Neural progenitor cell (in vitro differentiated cells): ENCODE data around the gene UBA6. TPM values are rescaled to one million over a fixed set of nuclear protein-coding genes. Genes with fewer than 3 reads are reported as not detected.

Source experiments
- DNase-seq: peaks from one replicate; pipeline ENCODE4 v3.0.0-alpha.2; 2016; ENCODE audit warnings: low spot score
- H2AFZ ChIP-seq: fragments of 200-600 bp; sonication (generic); replicated peaks from 2 replicates; pipeline ENCODE4 v1.6.1; 2016; ENCODE audit warnings: antibody characterized with exemption
- H3F3A ChIP-seq: fragments of 200-600 bp; sonication (generic); 2 replicates; pipeline ENCODE4 v1.6.1; 2016; ENCODE audit warnings: antibody characterized with exemption, low read depth
- H3K27ac ChIP-seq: fragments of 200-600 bp; sonication (generic); 2 replicates; pipeline ENCODE4 v1.5.1; 2016; ENCODE audit warnings: mild to moderate bottlenecking
- H3K27me3 ChIP-seq: fragments of 200-600 bp; sonication (generic); 2 replicates; pipeline ENCODE4 v1.6.1; 2016; ENCODE audit warnings: mild to moderate bottlenecking, moderate library complexity
- H3K36me3 ChIP-seq: fragments of 200-600 bp; sonication (generic); 2 replicates; pipeline ENCODE4 v1.5.1; 2016
- H3K4me1 ChIP-seq: fragments of 200-600 bp; sonication (generic); 2 replicates; pipeline ENCODE4 v1.6.1; 2016; ENCODE audit warnings: mixed run types
- H3K4me2 ChIP-seq: fragments of 200-600 bp; sonication (generic); 2 replicates; pipeline ENCODE4 v1.6.1; 2016
- H3K4me3 ChIP-seq: fragments of 200-600 bp; sonication (generic); 2 replicates; pipeline ENCODE4 v1.5.1; 2016
- H3K79me2 ChIP-seq: fragments of 200-600 bp; sonication (generic); 2 replicates; pipeline ENCODE4 v1.6.1; 2016; ENCODE audit warnings: low read depth
- H3K9ac ChIP-seq: fragments of 200-600 bp; sonication (generic); 2 replicates; pipeline ENCODE4 v1.6.1; 2016
- H3K9me3 ChIP-seq: fragments of 200-600 bp; sonication (generic); 2 replicates; pipeline ENCODE4 v1.5.1; 2016; ENCODE audit warnings: low read depth
- H4K20me1 ChIP-seq: fragments of 200-600 bp; sonication (generic); 2 replicates; pipeline ENCODE4 v1.6.1; 2016; ENCODE audit warnings: low read depth
- H3K27ac Mint-ChIP-seq: 3 replicates; pipeline ENCODE4 v1.8.0; 2021; ENCODE audit warnings: mixed read lengths
- H3K27me3 Mint-ChIP-seq: 2 replicates; pipeline ENCODE4 v1.8.0; 2022; ENCODE audit warnings: low read depth, mild to moderate bottlenecking, inconsistent platforms, moderate library complexity, mixed read lengths; ENCODE audit not compliant: insufficient read depth
- H3K36me3 Mint-ChIP-seq: 3 replicates; pipeline ENCODE4 v1.8.0; 2021; ENCODE audit warnings: mixed read lengths
- H3K4me1 Mint-ChIP-seq: 3 replicates; pipeline ENCODE4 v1.8.0; 2021; ENCODE audit warnings: mixed read lengths
- H3K4me3 Mint-ChIP-seq: 3 replicates; pipeline ENCODE4 v1.8.0; 2021; ENCODE audit warnings: mild to moderate bottlenecking, moderate library complexity, mixed read lengths
- H3K9me3 Mint-ChIP-seq: 3 replicates; pipeline ENCODE4 v1.8.0; 2020; ENCODE audit warnings: mixed read lengths
- EZH2 ChIP-seq: fragments of 200-600 bp; sonication (generic); IDR thresholded peaks from 2 replicates; pipeline ENCODE4 v1.6.1; 2017; ENCODE audit warnings: antibody characterized with exemption, mild to moderate bottlenecking, moderate library complexity
- EZH2phosphoT487 ChIP-seq: fragments of 200-600 bp; sonication (generic); IDR thresholded peaks from 2 replicates; pipeline ENCODE4 v1.6.1; 2017; ENCODE audit warnings: antibody characterized with exemption
- total RNA-seq: library from RNA; depleted of rRNA; stranded (reverse); fragments of >200 nt; gene quantifications from 2 replicates; pipeline ENCODE4 v1.2.3, GENCODE V29; 2015; ENCODE audit warnings: low replicate concordance
- TF ChIP-seq, protein P1 (sequence below): fragments of 200-600 bp; sonication (generic); IDR thresholded peaks from 2 replicates; pipeline ENCODE4 v1.5.1; 2017; ENCODE audit warnings: antibody characterized with exemption, mild to moderate bottlenecking

The UBA6 gene
- total RNA-seq, 1 donor from 2014 or later = 162 TPM

DNA sequence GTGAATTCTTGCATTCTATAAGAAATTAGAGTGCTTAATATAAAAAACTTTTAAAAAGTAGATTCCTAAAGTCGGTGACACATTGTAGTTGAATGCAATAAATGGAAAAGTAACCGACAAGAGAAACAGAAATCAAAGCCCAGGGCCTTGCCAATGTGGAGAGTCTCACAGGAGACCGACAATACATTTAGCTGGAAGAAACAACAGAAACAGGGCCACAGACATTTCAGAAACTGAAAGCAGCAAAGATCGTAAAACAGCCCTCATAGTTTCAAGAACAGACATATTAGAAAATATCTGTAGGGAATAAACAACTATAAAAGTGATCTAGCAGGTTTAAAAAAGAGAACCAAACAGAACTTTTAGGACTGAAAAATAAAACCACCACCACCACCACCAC lies 92.9 kb downstream of the UBA6 start:
- Mint-ChIP-seq H3K9me3 (no peaks in the 10 kb centered on the region), H3K4me3 (no peak overlapping the region), H3K36me3 (peaks cover 9% of the 10 kb centered on the region), H3K27ac (no peak overlapping the region), H3K27me3 (peaks cover 2% of the 10 kb centered on the region), H3K4me1 (no peaks in the 10 kb centered on the region)
- H3K9me3 ChIP-seq = no peaks in the 10 kb centered on the region
- H3K9ac ChIP-seq = no peak overlapping the region
- H3K4me3 ChIP-seq = no peak overlapping the region
- H3K4me1 ChIP-seq = no peaks in the 10 kb centered on the region
- no peaks in the 10 kb centered on the region for H4K20me1 ChIP-seq
- H3K36me3 ChIP-seq = no peaks in the 10 kb centered on the region
- no peak overlapping the region for H2AFZ ChIP-seq
- H3K27me3 ChIP-seq = no peaks in the 10 kb centered on the region
- no peak overlapping the region for H3K4me2 ChIP-seq
- TF ChIP-seq EZH2 (no peak), EZH2phosphoT487 (no peak)
- TF ChIP-seq, protein P1, sequence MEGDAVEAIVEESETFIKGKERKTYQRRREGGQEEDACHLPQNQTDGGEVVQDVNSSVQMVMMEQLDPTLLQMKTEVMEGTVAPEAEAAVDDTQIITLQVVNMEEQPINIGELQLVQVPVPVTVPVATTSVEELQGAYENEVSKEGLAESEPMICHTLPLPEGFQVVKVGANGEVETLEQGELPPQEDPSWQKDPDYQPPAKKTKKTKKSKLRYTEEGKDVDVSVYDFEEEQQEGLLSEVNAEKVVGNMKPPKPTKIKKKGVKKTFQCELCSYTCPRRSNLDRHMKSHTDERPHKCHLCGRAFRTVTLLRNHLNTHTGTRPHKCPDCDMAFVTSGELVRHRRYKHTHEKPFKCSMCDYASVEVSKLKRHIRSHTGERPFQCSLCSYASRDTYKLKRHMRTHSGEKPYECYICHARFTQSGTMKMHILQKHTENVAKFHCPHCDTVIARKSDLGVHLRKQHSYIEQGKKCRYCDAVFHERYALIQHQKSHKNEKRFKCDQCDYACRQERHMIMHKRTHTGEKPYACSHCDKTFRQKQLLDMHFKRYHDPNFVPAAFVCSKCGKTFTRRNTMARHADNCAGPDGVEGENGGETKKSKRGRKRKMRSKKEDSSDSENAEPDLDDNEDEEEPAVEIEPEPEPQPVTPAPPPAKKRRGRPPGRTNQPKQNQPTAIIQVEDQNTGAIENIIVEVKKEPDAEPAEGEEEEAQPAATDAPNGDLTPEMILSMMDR = no peak
- no peaks in the 10 kb centered on the region for H3K79me2 ChIP-seq
- DNase-seq = no peak
- no peaks in the 10 kb centered on the region for H3F3A ChIP-seq
- H3K27ac ChIP-seq = no peak overlapping the region

DNA sequence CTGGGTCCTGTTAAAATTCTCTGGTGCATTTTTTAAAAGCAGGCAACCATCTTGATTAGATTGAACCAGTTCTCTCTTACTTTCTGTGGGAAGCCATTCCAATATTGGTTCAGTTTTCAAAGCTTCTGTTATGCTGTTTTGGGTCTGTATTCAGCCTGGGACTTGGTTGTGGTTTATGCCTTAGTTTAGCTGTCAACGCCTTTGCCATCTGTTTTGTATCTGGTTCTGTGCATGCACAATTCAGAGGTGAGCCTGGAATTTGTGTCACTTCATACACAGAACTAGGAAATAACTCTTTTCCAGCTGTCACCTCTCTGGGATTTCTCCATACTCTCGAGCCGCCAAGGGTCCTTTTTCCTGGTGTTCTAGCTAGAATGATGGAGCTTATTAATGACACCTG lies 96.2 kb downstream of the UBA6 start:
- no peak for TF ChIP-seq EZH2
- TF ChIP-seq, protein P1 = no peak
- no peak for TF ChIP-seq EZH2phosphoT487

DNA sequence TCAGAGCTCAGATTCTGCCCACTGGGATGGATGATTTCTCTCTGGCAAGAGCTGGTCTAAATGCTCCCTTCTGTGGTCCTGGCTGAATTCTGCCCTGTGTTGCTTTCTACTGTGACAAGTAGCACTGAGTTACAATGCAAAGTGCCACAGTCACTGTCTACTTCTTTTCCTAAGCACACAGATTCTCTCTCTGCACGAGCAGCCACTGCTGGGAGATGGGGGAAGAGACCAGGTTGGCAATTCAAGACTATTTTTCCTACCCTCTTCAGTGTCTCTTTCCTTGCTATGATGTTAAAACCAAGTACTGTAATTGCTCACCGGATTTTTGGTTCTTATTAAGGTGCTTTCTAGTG lies 97.0 kb downstream of the UBA6 start:
- no peak overlapping the region for H3K27ac Mint-ChIP-seq

More for the DNA sequence above, 96.2 kb downstream of the UBA6 start:
- Mint-ChIP-seq H3K4me3 (no peak overlapping the region), H3K9me3 (peaks cover 4% of the 10 kb centered on the region), H3K4me1 (no peaks in the 10 kb centered on the region), H3K27me3 (peaks cover 2% of the 10 kb centered on the region), H3K27ac (no peak overlapping the region), H3K36me3 (peaks cover 1% of the 10 kb centered on the region)
- H3K27ac ChIP-seq = no peak overlapping the region
- H2AFZ ChIP-seq = no peak overlapping the region
- no peak for DNase-seq
- no peaks in the 10 kb centered on the region for H3K27me3 ChIP-seq
- no peaks in the 10 kb centered on the region for H3K9me3 ChIP-seq
- H3K9ac ChIP-seq = no peak overlapping the region
- no peaks in the 10 kb centered on the region for H4K20me1 ChIP-seq
- no peaks in the 10 kb centered on the region for H3F3A ChIP-seq
- no peak overlapping the region for H3K4me2 ChIP-seq
- no peaks in the 10 kb centered on the region for H3K79me2 ChIP-seq
- no peak overlapping the region for H3K4me3 ChIP-seq
- H3K36me3 ChIP-seq = no peaks in the 10 kb centered on the region
- H3K4me1 ChIP-seq = no peaks in the 10 kb centered on the region

More for the DNA sequence above, 97.0 kb downstream of the UBA6 start:
- no peaks in the 10 kb centered on the region for H3K79me2 ChIP-seq
- Mint-ChIP-seq H3K4me1 (no peaks in the 10 kb centered on the region), H3K27me3 (no peaks in the 10 kb centered on the region), H3K4me3 (no peak overlapping the region), H3K36me3 (no peaks in the 10 kb centered on the region), H3K9me3 (peaks cover 4% of the 10 kb centered on the region)
- TF ChIP-seq, protein P1 = no peak
- no peak for TF ChIP-seq EZH2
- TF ChIP-seq EZH2phosphoT487 = no peak
- H3K9me3 ChIP-seq = no peaks in the 10 kb centered on the region
- H3K4me2 ChIP-seq = no peak overlapping the region
- H3K27me3 ChIP-seq = no peaks in the 10 kb centered on the region
- no peak for DNase-seq
- H2AFZ ChIP-seq = no peak overlapping the region
- H3K4me3 ChIP-seq = no peak overlapping the region
- H3K36me3 ChIP-seq = no peaks in the 10 kb centered on the region
- no peak overlapping the region for H3K9ac ChIP-seq
- no peaks in the 10 kb centered on the region for H3K4me1 ChIP-seq
- H4K20me1 ChIP-seq = no peaks in the 10 kb centered on the region
- no peaks in the 10 kb centered on the region for H3F3A ChIP-seq
- no peak overlapping the region for H3K27ac ChIP-seq
